Activated CD4-positive, alpha-beta T cell treated with anti-CD3 and anti-CD28 coated beads, Interleukin-10, Interleukin-2, amounts not matched to agents 100 ng/mL and 50 ng/mL, durations not matched to agents 16 hours and 8 hours (primary cell): Measurements from ENCODE around the gene PIK3CG.

Source experiments
- DNase-seq: peaks from one replicate; pipeline ENCODE4 v3.0.0-alpha.2; 2020

The PIK3CG gene

GRCh38 chr7:106858618-106859532 is 6.2 kb upstream of the PIK3CG start:
- DNase-seq, result no peak

- DNase-seq, result no peak
Observed at GRCh38 chr7:106862317-106863089, 2.6 kb upstream of the PIK3CG start.

GRCh38 chr7:106863274-106863997 is 1.6 kb upstream of the PIK3CG start:
- DNase-seq, result no peak

GRCh38 chr7:106864298-106865081 is 592 bp upstream of the PIK3CG start:
- peak; percentile 41 for DNase-seq

- DNase-seq, result peak; percentile 69
Observed at GRCh38 chr7:106866298-106867281, 1.5 kb downstream of the PIK3CG start.

GRCh38 chr7:106867641-106868351 is 2.7 kb downstream of the PIK3CG start:
- no peak for DNase-seq

- DNase-seq, result no peak
Observed at GRCh38 chr7:106868364-106868763, 3.3 kb downstream of the PIK3CG start.

GRCh38 chr7:106869954-106870353 is 4.9 kb downstream of the PIK3CG start:
- DNase-seq, result no peak

- DNase-seq, result no peak
Observed at GRCh38 chr7:106870528-106870927, 5.4 kb downstream of the PIK3CG start.

- peak; percentile 87 for DNase-seq
Observed at GRCh38 chr7:106870983-106871410, 5.9 kb downstream of the PIK3CG start.

GRCh38 chr7:106871793-106872571 is 6.9 kb downstream of the PIK3CG start:
- DNase-seq, result peak; percentile 20

GRCh38 chr7:106872763-106873162 is 7.7 kb downstream of the PIK3CG start:
- no peak for DNase-seq

- no peak for DNase-seq
Observed at GRCh38 chr7:106874076-106874475, 9.0 kb downstream of the PIK3CG start.

- DNase-seq, result no peak
Observed at GRCh38 chr7:106875508-106875907, 10.4 kb downstream of the PIK3CG start.

GRCh38 chr7:106878748-106879439 is 13.8 kb downstream of the PIK3CG start:
- no peak for DNase-seq

GRCh38 chr7:106881984-106882383 is 16.9 kb downstream of the PIK3CG start:
- DNase-seq, result no peak

GRCh38 chr7:106883456-106884026 is 18.5 kb downstream of the PIK3CG start:
- DNase-seq, result no peak

GRCh38 chr7:106885652-106886051 is 20.6 kb downstream of the PIK3CG start:
- DNase-seq, result no peak

- DNase-seq, result peak; percentile 21
Observed at GRCh38 chr7:106887421-106887820, 22.3 kb downstream of the PIK3CG start.
